GM18951 (cell line): ENCODE measurements around the gene RALGAPA2.

Source experiments
- POLR2A ChIP-seq: IDR thresholded peaks from 4 replicates; pipeline ENCODE4 v1.6.1; 2011; ENCODE audit warnings: mild to moderate bottlenecking; ENCODE audit not compliant: insufficient read length, insufficient read depth; ENCODE audit errors: extremely low read depth
- in situ Hi-C: fragments of 300-500 bp; cut with MboI; formaldehyde crosslinking; loops from one replicate; pipeline ENCODE4 v1.12.0; 2022; ENCODE audit warnings: low sequenced_read_pairs, mixed read lengths, inconsistent platforms; ENCODE audit not compliant: unreplicated experiment

The RALGAPA2 gene

DNA sequence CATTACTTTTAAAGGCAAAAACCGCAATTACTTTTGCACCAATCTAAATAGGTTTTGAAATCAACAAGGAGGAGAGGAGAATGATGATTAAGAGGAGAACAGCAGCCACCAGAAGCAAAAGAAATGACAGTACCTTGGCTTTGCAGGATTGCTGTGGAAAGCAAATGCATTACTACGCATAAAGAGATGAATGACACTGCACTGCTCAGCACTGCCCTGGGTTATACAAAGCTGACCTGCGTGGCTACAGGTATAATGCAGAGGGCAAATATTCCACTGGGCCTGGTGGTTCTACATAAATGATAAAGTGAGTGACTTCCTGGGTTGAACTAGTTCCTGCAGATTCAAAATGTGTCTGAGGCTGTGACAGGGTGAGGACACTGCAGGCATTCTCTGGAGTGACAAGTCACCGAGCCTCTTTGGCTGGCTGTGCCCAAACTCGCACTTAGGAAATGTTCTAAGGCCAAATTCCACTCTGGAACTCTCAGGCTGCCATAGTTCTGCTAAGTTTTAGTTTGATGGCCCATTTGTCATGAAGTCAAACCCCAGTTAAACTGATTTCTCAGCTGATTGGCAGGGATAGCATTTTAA is 265.9 kb downstream of the RALGAPA2 start:
- in situ Hi-C loops, result no loop called here
- no peak for TF ChIP-seq POLR2A

DNA sequence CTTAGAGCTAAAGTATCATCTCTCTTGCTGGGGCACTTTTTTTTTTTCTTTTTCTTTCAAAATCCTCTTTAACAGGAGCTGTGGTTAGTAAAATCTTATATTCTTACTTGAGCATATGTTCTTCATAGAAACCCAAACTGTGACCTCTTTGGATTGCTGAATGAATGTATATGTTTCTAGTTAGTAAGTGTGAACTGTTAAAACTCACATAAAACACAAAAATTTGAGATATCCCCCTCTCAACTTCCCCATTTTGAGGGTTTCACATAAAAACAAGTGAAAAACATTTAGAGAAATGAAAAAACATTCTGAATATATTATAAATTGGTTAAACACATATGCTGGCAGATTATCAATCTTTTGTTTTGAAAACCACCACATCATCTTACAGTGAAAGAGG is 266.4 kb downstream of the RALGAPA2 start:
- in situ Hi-C loops, result no loop called here
- no peak for TF ChIP-seq POLR2A

DNA sequence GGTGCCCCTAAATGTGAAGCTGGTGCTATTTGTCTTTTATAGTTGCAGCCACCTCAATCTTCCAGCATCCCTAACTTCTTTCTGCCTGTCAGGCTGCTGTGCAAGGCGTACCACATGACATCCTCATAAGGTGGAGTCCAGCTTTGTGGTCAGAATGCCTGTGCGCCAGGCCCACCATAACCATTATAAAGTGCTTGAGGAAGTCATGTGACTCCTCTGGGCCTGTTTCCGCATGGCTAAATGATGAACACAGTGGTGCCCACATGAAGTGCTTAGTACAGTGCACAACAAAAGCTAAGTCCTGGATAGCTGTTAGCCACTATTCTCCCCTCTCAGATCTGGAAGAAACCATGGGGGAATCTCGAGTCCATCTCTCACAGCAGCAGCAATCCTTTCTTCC is 268.9 kb downstream of the RALGAPA2 start:
- in situ Hi-C loops, result no loop called here
- no peak for TF ChIP-seq POLR2A

DNA sequence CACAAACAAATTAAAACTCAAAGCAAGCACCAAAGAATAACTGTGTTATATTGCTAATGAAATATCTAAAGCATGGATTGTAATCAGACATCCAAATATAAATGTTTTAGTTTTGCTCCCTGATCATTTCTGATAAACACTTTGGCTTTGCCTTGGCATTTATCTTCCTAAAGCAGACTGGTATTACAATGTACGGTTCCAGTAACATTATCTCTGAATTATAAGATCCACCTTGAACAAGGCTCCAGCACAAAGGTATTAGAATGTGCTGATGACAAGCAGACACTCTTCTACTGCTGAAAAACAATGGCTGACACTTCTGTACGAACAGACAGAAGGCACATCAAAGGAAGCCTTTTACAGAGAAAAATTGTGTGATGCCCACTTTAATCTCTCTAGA is 270.0 kb downstream of the RALGAPA2 start:
- no peak for TF ChIP-seq POLR2A
- in situ Hi-C loops, result no loop called here

DNA sequence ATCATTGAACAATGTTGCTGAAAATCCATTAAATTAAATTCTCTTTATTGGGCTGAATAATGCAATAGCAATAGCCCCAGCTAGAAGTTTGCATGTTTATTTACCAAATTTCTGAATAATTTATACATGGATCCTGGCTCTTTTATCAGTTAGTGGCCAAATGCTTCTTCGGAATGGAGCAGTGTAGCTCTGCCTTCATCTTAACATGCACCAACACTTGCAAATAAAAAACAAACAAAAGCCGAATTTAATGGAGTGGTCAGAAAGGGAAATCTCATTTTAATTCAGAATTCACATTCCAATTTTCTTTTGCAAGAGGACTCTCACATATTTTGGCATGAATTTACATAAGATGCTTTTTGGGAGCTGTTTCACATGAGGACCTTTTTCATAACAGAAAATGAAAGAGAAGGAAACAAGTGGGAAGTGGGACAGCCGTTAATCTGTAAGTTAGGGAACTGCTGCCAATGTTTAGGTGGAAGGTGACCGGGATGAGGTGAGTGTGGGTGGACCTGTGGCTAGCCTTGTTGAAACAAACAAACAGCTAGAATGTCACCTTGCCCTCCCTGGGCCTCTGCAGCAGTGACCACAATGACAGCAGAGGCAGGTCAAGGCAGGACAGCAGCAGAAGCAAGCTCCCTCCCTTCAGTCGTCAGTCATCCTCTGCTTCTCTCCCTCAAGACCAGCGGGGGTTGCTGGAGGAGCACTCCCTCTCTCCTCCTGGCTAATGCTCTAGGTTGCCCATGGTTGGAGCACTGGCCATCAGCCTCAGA is 271.4 kb downstream of the RALGAPA2 start:
- no peak for TF ChIP-seq POLR2A
- in situ Hi-C loops, result no loop called here

DNA sequence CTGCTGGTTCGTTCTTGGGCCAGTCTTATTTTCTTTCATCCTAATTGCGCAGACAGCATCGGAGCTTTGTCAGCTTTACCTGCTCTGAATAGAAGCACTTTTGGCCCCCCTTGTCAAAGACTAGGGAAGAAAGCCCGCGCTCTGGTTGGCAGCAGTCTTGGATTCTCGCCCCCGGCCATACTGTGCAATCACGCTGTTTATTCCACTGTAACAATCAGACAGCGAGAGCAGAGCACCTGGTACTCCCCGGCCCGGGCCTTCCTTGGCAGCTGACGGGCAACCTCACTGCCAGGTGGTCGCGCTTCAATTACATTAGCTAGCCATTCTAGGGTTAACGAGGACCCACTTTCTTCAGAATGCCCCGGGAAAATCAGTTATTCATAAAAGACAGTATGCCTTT is 272.0 kb downstream of the RALGAPA2 start:
- no peak for TF ChIP-seq POLR2A
- in situ Hi-C loops, result no loop called here

DNA sequence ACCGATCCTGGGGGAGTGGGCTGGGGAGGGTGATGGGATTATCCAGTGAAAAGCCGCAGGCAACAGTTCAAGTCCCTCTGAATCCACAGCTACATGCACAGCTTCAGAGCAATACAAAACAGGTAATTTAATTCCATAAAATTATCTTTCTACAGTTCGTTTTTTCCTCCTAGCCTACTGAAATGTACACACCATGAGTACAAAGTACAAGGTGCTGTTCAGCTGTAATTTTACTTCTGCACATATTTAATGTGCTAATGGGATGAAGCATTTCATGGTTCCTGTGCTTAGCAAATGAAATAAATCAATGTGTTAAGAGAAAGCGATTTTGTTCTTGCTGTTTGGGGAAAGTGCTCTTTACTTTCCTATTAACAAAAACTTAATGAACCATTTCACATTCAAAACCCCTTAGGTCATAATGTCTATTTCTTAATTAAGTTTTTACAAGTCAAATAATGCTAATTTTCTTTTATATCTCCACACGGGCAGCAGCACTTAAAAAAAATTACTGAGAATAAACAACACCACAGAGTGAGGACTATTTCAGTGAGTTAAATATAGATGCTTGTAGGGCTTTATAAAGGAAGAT is 272.7 kb downstream of the RALGAPA2 start:
- TF ChIP-seq POLR2A, result no peak
- in situ Hi-C loops, result no loop called here

DNA sequence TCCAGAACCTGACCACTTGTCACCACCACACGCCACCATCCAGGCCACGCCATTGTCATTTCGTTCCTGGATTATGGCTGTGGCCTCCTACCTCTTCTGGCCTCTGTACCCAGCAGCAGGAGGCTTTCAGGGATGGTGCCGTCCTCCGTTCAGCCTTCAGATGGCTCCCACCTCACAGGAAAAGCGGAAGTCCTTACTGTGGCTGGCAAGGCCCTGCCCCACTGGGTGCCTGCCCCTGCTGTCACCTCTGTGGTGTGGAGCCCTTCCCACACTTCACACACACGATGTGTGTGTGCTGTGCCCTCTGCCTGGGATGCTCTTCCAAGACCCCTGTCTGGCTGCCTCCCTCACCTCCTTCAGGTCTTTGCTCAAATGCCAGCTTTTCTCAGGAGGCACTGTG is 275.1 kb downstream of the RALGAPA2 start:
- in situ Hi-C loops, result no loop called here
- no peak for TF ChIP-seq POLR2A

DNA sequence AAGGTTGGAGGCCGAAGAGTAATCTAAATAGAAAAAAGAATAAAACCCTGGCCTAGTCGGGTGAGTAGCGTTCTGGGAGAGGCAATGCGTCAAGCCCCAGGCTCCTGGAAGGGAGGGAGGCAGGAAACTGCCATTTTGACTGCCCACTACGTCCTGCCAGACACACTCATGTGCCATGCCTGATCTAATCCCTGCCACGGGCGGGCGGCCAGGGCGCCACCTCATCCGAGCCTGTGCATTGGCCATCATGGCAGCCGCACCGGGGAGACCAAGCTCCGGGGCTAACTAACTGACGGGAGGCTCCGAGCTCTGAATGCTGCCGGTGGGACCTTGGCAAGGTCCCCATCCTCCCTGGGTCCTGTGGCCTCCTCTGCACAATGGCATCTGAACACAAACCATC is 275.8 kb downstream of the RALGAPA2 start:
- in situ Hi-C loops, result no loop called here
- no peak for TF ChIP-seq POLR2A

DNA sequence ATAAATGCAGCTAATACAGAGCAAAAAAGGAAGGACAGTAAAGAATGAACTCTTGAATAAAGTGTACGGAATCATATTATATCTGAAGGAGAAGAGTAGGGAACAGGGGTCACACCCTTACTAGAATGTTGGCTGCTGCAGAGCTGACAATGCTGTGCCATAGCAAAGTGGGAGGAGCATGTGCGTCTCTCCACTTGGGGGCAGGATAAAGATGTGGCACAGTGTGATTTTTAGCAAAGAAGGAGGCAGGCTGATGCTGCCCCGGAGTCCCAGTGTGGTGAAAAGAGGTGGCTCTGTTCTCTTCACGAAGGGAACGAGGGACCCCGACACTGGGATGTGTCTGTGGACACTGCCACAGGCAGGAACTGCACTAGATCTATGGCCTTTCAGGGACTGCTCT is 277.0 kb downstream of the RALGAPA2 start:
- in situ Hi-C loops, result no loop called here
- no peak for TF ChIP-seq POLR2A

DNA sequence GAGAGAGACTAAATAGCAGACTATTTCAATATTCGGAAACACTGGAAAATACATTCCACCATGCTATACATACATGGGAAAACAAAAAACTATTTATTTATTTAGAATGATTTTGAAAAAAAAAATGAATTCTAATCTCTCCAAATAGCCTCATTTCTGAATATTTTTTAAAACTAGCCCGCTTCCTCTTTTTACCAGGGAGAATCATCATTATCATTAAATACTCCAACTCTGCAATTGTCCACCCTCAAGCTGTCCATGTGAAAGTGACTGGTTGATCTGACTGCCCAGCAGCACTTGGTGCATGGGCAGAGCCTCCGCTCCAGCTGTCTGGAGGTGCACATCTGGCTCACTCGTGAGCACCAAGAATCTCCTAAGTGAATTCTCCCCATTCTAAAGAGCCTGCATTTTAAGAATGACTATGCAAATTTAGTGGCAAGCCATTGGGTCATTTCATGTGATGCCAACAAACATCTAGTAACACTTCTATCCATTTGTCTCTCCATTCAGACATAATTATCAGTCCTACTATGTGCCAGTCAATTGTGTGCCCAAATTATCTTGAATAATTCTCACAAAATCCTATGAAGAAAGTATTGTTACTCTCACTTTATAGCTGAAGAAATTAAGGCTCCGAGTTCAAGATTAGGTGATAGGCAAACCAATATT is 279.7 kb downstream of the RALGAPA2 start:
- TF ChIP-seq POLR2A, result no peak
- in situ Hi-C loops, result no loop called here

DNA sequence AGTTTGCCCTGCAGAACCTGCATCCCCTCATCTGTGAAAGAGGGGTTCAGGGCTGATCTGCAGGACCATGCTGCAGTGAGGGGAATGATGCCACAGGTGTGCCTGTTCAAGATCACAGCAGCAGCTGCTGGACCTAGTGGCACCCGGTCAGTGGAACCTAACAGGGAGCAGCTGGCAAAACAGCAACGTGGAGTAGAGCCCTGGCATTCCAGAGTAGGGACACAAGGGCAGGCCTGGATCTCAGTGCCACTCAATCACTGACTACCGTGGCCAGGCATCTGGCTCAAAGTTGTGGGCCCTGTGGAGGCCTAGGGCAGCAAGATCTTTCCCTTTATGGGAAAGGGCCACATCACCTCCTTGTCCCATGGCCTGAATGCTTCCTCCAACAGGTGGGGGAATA is 282.4 kb downstream of the RALGAPA2 start:
- TF ChIP-seq POLR2A, result no peak
- in situ Hi-C loops, result no loop called here

DNA sequence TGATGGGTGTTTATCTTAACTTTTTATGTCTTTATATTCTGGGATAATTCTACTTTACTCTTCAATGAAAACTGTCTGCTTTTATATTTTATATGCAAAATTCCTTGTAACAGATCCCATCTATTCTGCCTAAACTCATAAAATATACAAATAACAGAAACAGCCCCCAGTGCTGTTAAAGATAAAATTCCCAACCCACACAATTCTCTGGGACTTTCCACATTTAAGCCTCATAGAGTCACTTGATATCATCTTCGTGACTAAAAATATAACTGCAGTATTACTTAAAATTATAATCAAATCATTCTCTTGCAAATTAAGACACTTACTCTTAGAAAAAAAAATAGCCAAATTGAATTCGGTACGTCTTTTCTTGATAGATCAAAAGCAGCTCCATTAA is 284.4 kb downstream of the RALGAPA2 start:
- no peak for TF ChIP-seq POLR2A
- in situ Hi-C loops, result no loop called here
